Skin of body (tissue), 3 donors: ENCODE results near the gene OR5W2. TPM values are rescaled to one million over a fixed set of nuclear protein-coding genes. Genes with fewer than 3 reads are reported as not detected.
"Not testable (repeated sequence)": the region's sequence is repeated elsewhere in the genome, so short reads cannot be mapped to it uniquely, and the experiment has no call there.

Experiments
- DNase-seq: peaks from one replicate; lab custom pipeline; 2025; lab: John Stamatoyannopoulos, UW
- small RNA-seq: library from RNA; depleted of rRNA; stranded (forward); fragments of <200 nt; gene quantifications from one replicate; pipeline ENCODE3, GENCODE V24; 2014; ENCODE audit warnings: low replicate concordance
- total RNA-seq: library from RNA; depleted of rRNA; stranded (reverse); fragments of >200 nt; gene quantifications from one replicate; pipeline ENCODE4 v1.2.3, GENCODE V29; 2014

Gene OR5W2
- not detected for total RNA-seq

GRCh38 chr11:55914482-55914881, at the start of gene OR5W2:
Gene OR5W2 (minus strand): TSS chr11:55914582. CDS start chr11:55914582, 0 bp downstream.
- no peak for DNase-seq

GRCh38 chr11:55956521-55956920, 42.1 kb upstream of the OR5W2 start:
- DNase-seq = no peak

GRCh38 chr11:55949330-55949729, 34.9 kb upstream of the OR5W2 start:
- no peak for DNase-seq

- DNase-seq = no peak
Measured at GRCh38 chr11:55942785-55943392, 28.5 kb upstream of the OR5W2 start.

- DNase-seq = no peak
Measured at GRCh38 chr11:55936300-55936699, 21.9 kb upstream of the OR5W2 start, which contains the start of gene OR5I1. Gene OR5I1 (minus strand): TSS chr11:55936400. CDS start chr11:55936400, 0 bp downstream.

- no peak for DNase-seq
Measured at GRCh38 chr11:55920537-55920936, 6.2 kb upstream of the OR5W2 start.

GRCh38 chr11:55902308-55902707, 12.1 kb downstream of the OR5W2 start:
- DNase-seq = no peak

- DNase-seq = no peak
Measured at GRCh38 chr11:55895216-55895615, 19.2 kb downstream of the OR5W2 start.

GRCh38 chr11:55885481-55885880, 28.9 kb downstream of the OR5W2 start:
- DNase-seq = not testable (repeated sequence)

- DNase-seq = not testable (repeated sequence)
Measured at GRCh38 chr11:55884995-55885394, 29.4 kb downstream of the OR5W2 start.

- not testable (repeated sequence) for DNase-seq
Measured at GRCh38 chr11:55882997-55883396, 31.4 kb downstream of the OR5W2 start, which contains the start of gene TRIM51. Gene TRIM51 (plus strand): TSS chr11:55883297. CDS start chr11:55885429, 2,132 bp downstream.

GRCh38 chr11:55873146-55873545, 41.2 kb downstream of the OR5W2 start:
- not testable (repeated sequence) for DNase-seq

- not testable (repeated sequence) for DNase-seq
Measured at GRCh38 chr11:55872731-55873130, 41.7 kb downstream of the OR5W2 start.

- DNase-seq = not testable (repeated sequence)
Measured at GRCh38 chr11:55867354-55867753, 47.0 kb downstream of the OR5W2 start.

Small RNA genes lying within 50 kb of the gene (small RNA-seq; reads per million reads assigned to genes)
- gene AC036111.3 = not detected

Other genes with a start within 250 kb of the OR5W2 start
- gene OR5D13, start 141.1 kb downstream of the OR5W2 start, total RNA-seq = not detected
- not detected for gene OR5D14, start 119.0 kb downstream of the OR5W2 start, total RNA-seq
- not detected for gene OR5L1, start 103.2 kb downstream of the OR5W2 start, total RNA-seq
- gene OR5D18, start 95.0 kb downstream of the OR5W2 start, total RNA-seq = not detected
- gene OR5L2, start 87.4 kb downstream of the OR5W2 start, total RNA-seq = not detected
- not detected for gene OR5D16, start 75.8 kb downstream of the OR5W2 start, total RNA-seq
- gene TRIM51, start 31.3 kb downstream of the OR5W2 start, total RNA-seq = not detected
- not detected for gene OR5I1, start 21.8 kb upstream of the OR5W2 start, total RNA-seq
- not detected for gene OR10AG1, start 55.4 kb upstream of the OR5W2 start, total RNA-seq
- not detected for gene OR5F1, start 80.0 kb upstream of the OR5W2 start, total RNA-seq
- gene OR5AS1, start 113.1 kb upstream of the OR5W2 start, total RNA-seq = not detected
- gene OR8I2, start 178.7 kb upstream of the OR5W2 start, total RNA-seq = not detected
- not detected for gene OR8H2, start 189.1 kb upstream of the OR5W2 start, total RNA-seq
- gene OR8H3, start 207.8 kb upstream of the OR5W2 start, total RNA-seq = not detected
- not detected for gene OR8J3, start 225.6 kb upstream of the OR5W2 start, total RNA-seq
- not detected for gene OR8K5, start 245.7 kb upstream of the OR5W2 start, total RNA-seq